Stimulated activated CD4-positive, alpha-beta T cell treated with anti-CD3 and anti-CD28 coated beads, Interleukin-12 subunit alpha, Interleukin-12 subunit beta, amount 100 ng/mL, for 48 hours (primary cell): Measurements from ENCODE around the gene VPS52.

Experiments used
- DNase-seq, 3 donors: peaks; one replicate each; pipeline ENCODE4 v3.0.0-alpha.2; 2020; ENCODE audit warnings: low read depth in 2 of 3, low spot score in 1 of 3

VPS52 gene

GRCh38 chr6:33305052-33305451 is 33.4 kb upstream of the VPS52 start:
- DNase-seq, result no peak

GRCh38 chr6:33304216-33304615 is 32.5 kb upstream of the VPS52 start:
- no peak for DNase-seq

GRCh38 chr6:33301877-33302276 is 30.2 kb upstream of the VPS52 start:
- no peak for DNase-seq

GRCh38 chr6:33299237-33299944 is 27.7 kb upstream of the VPS52 start:
- peak; percentile 88 to 92 (median 90) for DNase-seq

- peak in 1 of 3 donors; percentile 49 for DNase-seq
Observed at GRCh38 chr6:33298773-33299236, 27.1 kb upstream of the VPS52 start, which contains the start of gene RGL2. Gene RGL2 (minus strand): TSS chr6:33298942. CDS start chr6:33298610, 332 bp downstream.

GRCh38 chr6:33297956-33298772 is 26.5 kb upstream of the VPS52 start:
- peak; percentile 46 to 65 (median 60) for DNase-seq

- no peak for DNase-seq
Observed at GRCh38 chr6:33297406-33297955, 25.8 kb upstream of the VPS52 start.

GRCh38 chr6:33296797-33297405 is 25.2 kb upstream of the VPS52 start:
- DNase-seq, result no peak

- no peak for DNase-seq
Observed at GRCh38 chr6:33295621-33296369, 24.1 kb upstream of the VPS52 start.

- no peak for DNase-seq
Observed at GRCh38 chr6:33294086-33294823, 22.6 kb upstream of the VPS52 start.

- DNase-seq, result no peak
Observed at GRCh38 chr6:33292996-33293682, 21.5 kb upstream of the VPS52 start.

GRCh38 chr6:33290459-33290858 is 18.8 kb upstream of the VPS52 start:
- no peak for DNase-seq

- no peak for DNase-seq
Observed at GRCh38 chr6:33289784-33290315, 18.2 kb upstream of the VPS52 start.

- peak; percentile 65 to 72 (median 71) for DNase-seq
Observed at GRCh38 chr6:33288921-33289783, 17.5 kb upstream of the VPS52 start, which contains the start of the genes PFDN6 and WDR46. Gene PFDN6 (plus strand): TSS chr6:33289601. CDS start chr6:33289857, 256 bp downstream. Gene WDR46 (minus strand): TSS chr6:33289239. CDS start chr6:33289170, 69 bp downstream.

- DNase-seq, result no peak
Observed at GRCh38 chr6:33288141-33288920, 16.7 kb upstream of the VPS52 start.

- no peak for DNase-seq
Observed at GRCh38 chr6:33286946-33287914, 15.6 kb upstream of the VPS52 start.
